IMR-90 (cell line): Measurements from ENCODE around the gene CCNJ. TPM values are rescaled to one million over a fixed set of nuclear protein-coding genes. Genes with fewer than 3 reads are reported as not detected.

ENCODE experiments used
- ATAC-seq: fragments of 200-7000 bp; cut with Tn5 transposase; 2 replicates; pipeline ENCODE4 v1.9.1; 2020; ENCODE audit warnings: low read depth, mild to moderate bottlenecking, moderate library complexity
- BruUV-seq: library from RNA; stranded (reverse); fragments of 400-500 nt; replicated peaks from 2 replicates; lab custom pipeline; 2021; lab: Mats Ljungman, UMichigan
- CTCF ChIA-PET: fragments of 300-600 bp; formaldehyde crosslinking; extraction: SDS; loops from one replicate; lab custom pipeline; 2021; ENCODE audit warnings: antibody characterized with exemption; lab: Yijun Ruan, JAX
- POLR2A ChIA-PET: fragments of 300-600 bp; sonication (Branson Sonifier 250); formaldehyde crosslinking; loops from one replicate; lab custom pipeline; 2022; ENCODE audit warnings: antibody characterized with exemption; ENCODE audit not compliant: unreplicated experiment; lab: Charles Lee
- DNase-seq: peaks from one replicate; pipeline ENCODE4 v3.0.0; 2013
- H2AFZ ChIP-seq: replicated peaks from 2 replicates; pipeline ENCODE3; 2013; ENCODE audit warnings: low read length, mild to moderate bottlenecking; ENCODE audit not compliant: poor library complexity
- H2AK5ac ChIP-seq: 2 replicates; pipeline ENCODE4 v1.6.1; 2013; ENCODE audit warnings: low read depth, low read length, inconsistent platforms
- H2AK9ac ChIP-seq: replicated peaks from 2 replicates; pipeline ENCODE3; 2013; ENCODE audit warnings: mild to moderate bottlenecking, low read depth, low read length, moderate library complexity; ENCODE audit not compliant: poor library complexity
- H2BK120ac ChIP-seq: 2 replicates; pipeline ENCODE4 v1.6.1; 2013; ENCODE audit warnings: low read depth, low read length, inconsistent platforms
- H2BK15ac ChIP-seq: 3 replicates; pipeline ENCODE4 v1.6.1; 2013; ENCODE audit warnings: low read depth, low read length, inconsistent platforms
- H2BK20ac ChIP-seq: 2 replicates; pipeline ENCODE4 v1.6.1; 2013; ENCODE audit warnings: low read depth, mild to moderate bottlenecking, inconsistent platforms, low read length, moderate library complexity
- H2BK5ac ChIP-seq: 2 replicates; pipeline ENCODE4 v1.6.1; 2013; ENCODE audit warnings: mild to moderate bottlenecking, low read depth, low read length, inconsistent platforms; ENCODE audit not compliant: poor library complexity, severe bottlenecking
- H3K14ac ChIP-seq: replicated peaks from 2 replicates; pipeline ENCODE4 v1.6.1; 2013; ENCODE audit warnings: low read depth, low read length, inconsistent platforms
- H3K18ac ChIP-seq: 2 replicates; pipeline ENCODE4 v1.6.1; 2013; ENCODE audit warnings: low read depth, low read length, control low read depth
- H3K23ac ChIP-seq: 2 replicates; pipeline ENCODE4 v1.6.1; 2013; ENCODE audit warnings: low read depth, low read length, inconsistent platforms
- H3K27ac ChIP-seq: 2 replicates; pipeline ENCODE4 v1.5.1; 2013; ENCODE audit warnings: mild to moderate bottlenecking, control low read depth, low read length; ENCODE audit not compliant: insufficient read depth
- H3K27me3 ChIP-seq: 2 replicates; pipeline ENCODE4 v1.6.1; 2013; ENCODE audit warnings: low read length; ENCODE audit not compliant: control insufficient read depth, insufficient read depth
- H3K36me3 ChIP-seq: 2 replicates; pipeline ENCODE4 v1.6.1; 2013; ENCODE audit warnings: low read length, mixed read lengths; ENCODE audit not compliant: control insufficient read depth, insufficient read depth
- H3K4ac ChIP-seq: 2 replicates; pipeline ENCODE4 v1.6.1; 2013; ENCODE audit warnings: low read depth, low read length, inconsistent platforms
- H3K4me1 ChIP-seq: 2 replicates; pipeline ENCODE4 v1.6.1; 2013; ENCODE audit warnings: low read length, mixed read lengths; ENCODE audit not compliant: control insufficient read depth, insufficient read depth
- H3K4me2 ChIP-seq: 2 replicates; pipeline ENCODE4 v1.6.1; 2013; ENCODE audit warnings: low read depth, mild to moderate bottlenecking, control low read depth, low read length, moderate library complexity
- H3K4me3 ChIP-seq: 2 replicates; pipeline ENCODE4 v1.5.1; 2013; ENCODE audit warnings: low read depth, mild to moderate bottlenecking, control low read depth, low read length, moderate library complexity; ENCODE audit not compliant: insufficient read depth
- H3K56ac ChIP-seq: 2 replicates; pipeline ENCODE4 v1.6.1; 2013; ENCODE audit warnings: low read length, inconsistent platforms; ENCODE audit not compliant: insufficient read depth; ENCODE audit errors: extremely low read depth
- H3K79me1 ChIP-seq, 2 experiments: 2 replicates each; pipeline ENCODE4 v1.6.1; 2013; ENCODE audit warnings: low read length in 2 of 2, inconsistent platforms in 1 of 2, low read depth in 1 of 2
- H3K9ac ChIP-seq: 2 replicates; pipeline ENCODE4 v1.6.1; 2013; ENCODE audit warnings: low read depth, low read length, control low read depth
- H3K9me1 ChIP-seq: 2 replicates; pipeline ENCODE4 v1.6.1; 2013; ENCODE audit warnings: low read length, inconsistent platforms; ENCODE audit not compliant: insufficient read depth
- H3K9me3 ChIP-seq: 2 replicates; pipeline ENCODE4 v1.6.1; 2013; ENCODE audit warnings: low read length; ENCODE audit not compliant: control insufficient read depth, insufficient read depth
- H4K20me1 ChIP-seq: 2 replicates; pipeline ENCODE4 v1.6.1; 2013; ENCODE audit warnings: low read length, inconsistent platforms; ENCODE audit not compliant: insufficient read depth
- H4K5ac ChIP-seq: 2 replicates; pipeline ENCODE4 v1.6.1; 2013; ENCODE audit warnings: mild to moderate bottlenecking, low read depth, low read length, control low read depth
- H4K8ac ChIP-seq, 2 experiments: 2 replicates each; pipeline ENCODE4 v1.6.1; 2013; ENCODE audit warnings: low read depth in 2 of 2, low read length in 2 of 2, control low read depth in 1 of 2, inconsistent platforms in 1 of 2
- H4K91ac ChIP-seq: 2 replicates; pipeline ENCODE4 v1.6.1; 2013; ENCODE audit warnings: low read depth, low read length, inconsistent platforms; ENCODE audit not compliant: insufficient read depth
- BHLHE40 ChIP-seq: fragments of 150-350 bp; IDR thresholded peaks from 2 replicates; pipeline ENCODE4 v1.6.1; 2016; ENCODE audit warnings: mild to moderate bottlenecking, low read depth, low read length
- CEBPB ChIP-seq: IDR thresholded peaks from 2 replicates; pipeline ENCODE4 v1.6.1; 2012; ENCODE audit warnings: low read depth, low read length, improper control_type of control experiment
- CHD1 ChIP-seq: IDR thresholded peaks from 2 replicates; pipeline ENCODE4 v1.6.1; 2012; ENCODE audit warnings: low read depth, low read length, improper control_type of control experiment
- CTCF ChIP-seq: conservative IDR thresholded peaks from 2 replicates; pipeline ENCODE4 v1.5.1; 2012; ENCODE audit warnings: mild to moderate bottlenecking, low read depth, low read length, improper control_type of control experiment
- FOS ChIP-seq: fragments of 150-350 bp; IDR thresholded peaks from 2 replicates; pipeline ENCODE4 v1.6.1; 2016; ENCODE audit warnings: low read depth, low read length
- MAFK ChIP-seq: IDR thresholded peaks from 2 replicates; pipeline ENCODE4 v1.6.1; 2012; ENCODE audit warnings: low read depth, low read length, improper control_type of control experiment
- MAZ ChIP-seq: IDR thresholded peaks from 2 replicates; pipeline ENCODE4 v1.6.1; 2012; ENCODE audit warnings: low read depth, mild to moderate bottlenecking, low read length, improper control_type of control experiment, moderate library complexity, borderline replicate concordance
- MXI1 ChIP-seq: IDR thresholded peaks from 2 replicates; pipeline ENCODE4 v1.6.1; 2012; ENCODE audit warnings: low read depth, mild to moderate bottlenecking, low read length, moderate library complexity, borderline replicate concordance
- NFE2L2 ChIP-seq: fragments of 150-350 bp; IDR thresholded peaks from 2 replicates; pipeline ENCODE4 v1.6.1; 2016; ENCODE audit warnings: low read depth, mild to moderate bottlenecking, low read length
- POLR2A ChIP-seq: IDR thresholded peaks from 2 replicates; pipeline ENCODE4 v1.6.1; 2012; ENCODE audit warnings: mild to moderate bottlenecking, low read depth, low read length
- RAD21 ChIP-seq: IDR thresholded peaks from 2 replicates; pipeline ENCODE4 v1.6.1; 2012; ENCODE audit warnings: low read length, improper control_type of control experiment
- RCOR1 ChIP-seq: IDR thresholded peaks from 2 replicates; pipeline ENCODE4 v1.6.1; 2012; ENCODE audit warnings: mild to moderate bottlenecking, low read length, improper control_type of control experiment; ENCODE audit not compliant: insufficient replicate concordance
- RFX5 ChIP-seq: IDR thresholded peaks from 2 replicates; pipeline ENCODE4 v1.8.0; 2012; ENCODE audit warnings: low read depth, mild to moderate bottlenecking, low read length, moderate library complexity
- SMC3 ChIP-seq: fragments of 150-350 bp; IDR thresholded peaks from 2 replicates; pipeline ENCODE4 v1.6.1; 2016; ENCODE audit warnings: low read depth, mild to moderate bottlenecking, antibody characterized with exemption, low read length, moderate library complexity
- WGBS, 2 experiments: methylation state at CpG; one replicate each; pipeline versions ENCODE4 v1.1.5 to v1.1.7; 2013; ENCODE audit warnings: missing lambda C conversion rate in 2 of 2; ENCODE audit not compliant: insufficient read length in 1 of 2; ENCODE audit errors: extremely low coverage in 2 of 2; 5-methylcytosine and 5-hydroxymethylcytosine counted together
- dilution Hi-C: fragments of 300-500 bp; cut with HindIII; formaldehyde crosslinking; loops from one replicate; pipeline ENCODE4 v1.14.3; 2018; ENCODE audit warnings: low sequenced_read_pairs; ENCODE audit not compliant: unreplicated experiment
- in situ Hi-C: fragments of 300-500 bp; cut with MboI; formaldehyde crosslinking; loops from 3 replicates; pipeline ENCODE4 v1.14.3; 2019; ENCODE audit warnings: low sequenced_read_pairs, inconsistent platforms, mixed read lengths
- intact Hi-C: fragments of 100-400 bp; cut with micrococcal nuclease; formaldehyde crosslinking; loops from 2 replicates; pipeline ENCODE4 v1.10.0; 2022
- polyA plus RNA-seq, 3 experiments: library from polyadenylated mRNA; depleted of rRNA; stranded (reverse); fragments of >200 nt; gene quantifications; 2 replicates each; pipeline ENCODE4 v1.2.3, GENCODE V29; 2012; ENCODE audit warnings: low replicate concordance in 1 of 3
- total RNA-seq: library from RNA; depleted of rRNA; stranded (reverse); fragments of >200 nt; gene quantifications from 2 replicates; pipeline ENCODE4 v1.2.3, GENCODE V29; 2012
- TF ChIP-seq, protein P1 (sequence below): fragments of 150-350 bp; IDR thresholded peaks from 2 replicates; pipeline ENCODE4 v1.6.1; 2017; ENCODE audit warnings: mild to moderate bottlenecking, antibody characterized with exemption, low read length, low read depth

CCNJ gene
- total and polyA plus RNA-seq, 2 of the 4 experiments (the other 2 are of a cell fraction), result 5.4 to 10.0 TPM

- ChIA-PET CTCF (no interaction called here), POLR2A (no interaction called here)
- H3K4ac ChIP-seq, result no peak overlapping the region
- H3K18ac ChIP-seq, result no peak overlapping the region
- H2AK9ac ChIP-seq, result no peak overlapping the region
- no peak overlapping the region for H2AK5ac ChIP-seq
- H3K4me1 ChIP-seq, result no peaks in the 10 kb centered on the region
- no CpG with 5 or more reads among the region's 1 CpG for WGBS, 2 experiments
- H3K4me2 ChIP-seq, result no peak overlapping the region
- H3K79me1 ChIP-seq, result no peaks in the 10 kb centered on the region
- ATAC-seq, result no peak
- H3K27me3 ChIP-seq, result peaks cover 11% of the 10 kb centered on the region
- dilution Hi-C loops, result no loop called here
- H4K91ac ChIP-seq, result no peak overlapping the region
- no peak overlapping the region for H2BK5ac ChIP-seq
- intact Hi-C loops, result no loop called here
- H2AFZ ChIP-seq, result no peak overlapping the region
- no peaks in the 10 kb centered on the region for H3K36me3 ChIP-seq
- no peaks in the 10 kb centered on the region for H3K9me3 ChIP-seq
- H4K5ac ChIP-seq, result no peak overlapping the region
- H3K27ac ChIP-seq, result no peak overlapping the region
- no peak overlapping the region for H3K23ac ChIP-seq
- no peak for DNase-seq
- no peak overlapping the region for H3K4me3 ChIP-seq
- no peak overlapping the region for H2BK20ac ChIP-seq
- no peak overlapping the region for H3K14ac ChIP-seq
- in situ Hi-C loops, result loop anchor here (5.0 kb wide), 1 partner anchor 276 kb away; no protein-coding TSS in a partner anchor
- H2BK120ac ChIP-seq, result no peak overlapping the region
- H4K20me1 ChIP-seq, result no peaks in the 10 kb centered on the region
- H3K9me1 ChIP-seq, result no peaks in the 10 kb centered on the region
- H4K8ac ChIP-seq, result no peak overlapping the region
- BruUV-seq, result no TSS peak
- no peak overlapping the region for H2BK15ac ChIP-seq
- no peak overlapping the region for H3K56ac ChIP-seq
- H3K9ac ChIP-seq, result no peak overlapping the region
- TF ChIP-seq CEBPB, result no peak
- TF ChIP-seq CHD1, result no peak
- TF ChIP-seq MAZ, result no peak
- no peak for TF ChIP-seq RAD21
- TF ChIP-seq MAFK, result no peak
- no peak for TF ChIP-seq RFX5
- TF ChIP-seq POLR2A, result no peak
- TF ChIP-seq, protein P1, sequence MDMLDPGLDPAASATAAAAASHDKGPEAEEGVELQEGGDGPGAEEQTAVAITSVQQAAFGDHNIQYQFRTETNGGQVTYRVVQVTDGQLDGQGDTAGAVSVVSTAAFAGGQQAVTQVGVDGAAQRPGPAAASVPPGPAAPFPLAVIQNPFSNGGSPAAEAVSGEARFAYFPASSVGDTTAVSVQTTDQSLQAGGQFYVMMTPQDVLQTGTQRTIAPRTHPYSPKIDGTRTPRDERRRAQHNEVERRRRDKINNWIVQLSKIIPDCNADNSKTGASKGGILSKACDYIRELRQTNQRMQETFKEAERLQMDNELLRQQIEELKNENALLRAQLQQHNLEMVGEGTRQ, result no peak
- no peak for TF ChIP-seq NFE2L2
- TF ChIP-seq SMC3, result no peak
- TF ChIP-seq BHLHE40, result no peak
- TF ChIP-seq FOS, result no peak
- no peak for TF ChIP-seq RCOR1
- TF ChIP-seq CTCF, result no peak
- TF ChIP-seq MXI1, result no peak
Observed at GRCh38 chr10:96021332-96021731, 22.1 kb upstream of the CCNJ start.
